GM18499 (cell line): ENCODE results near the gene THAP10.
"Not testable (repeated sequence)": the region's sequence is repeated elsewhere in the genome, so short reads cannot be mapped to it uniquely, and the experiment has no call there.

Experiments
- ATAC-seq: cut with Tn5 transposase; IDR thresholded peaks from one replicate; pipeline ENCODE4 v1.9.1; 2021; ENCODE audit warnings: moderate number of reproducible peaks; ENCODE audit not compliant: insufficient read depth, unreplicated experiment

The THAP10 gene

DNA sequence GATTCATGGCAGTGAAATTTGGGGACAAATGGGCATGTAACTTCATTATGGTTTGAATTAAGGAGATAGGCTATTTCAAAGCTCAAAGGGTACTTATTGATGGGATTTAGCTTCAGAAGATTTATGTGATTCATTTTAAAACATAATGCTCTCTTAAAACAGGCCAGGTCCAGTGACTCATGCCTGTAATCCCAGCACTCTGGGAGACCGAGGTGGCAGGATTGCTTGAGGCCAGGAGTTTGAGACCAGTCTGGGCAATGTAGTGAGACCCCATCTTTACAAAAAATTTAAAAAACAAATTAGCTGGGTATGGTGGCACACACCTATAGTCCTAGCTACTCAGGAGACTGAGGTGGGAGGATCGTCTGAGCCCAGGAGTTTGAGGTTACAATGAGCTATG is 11.5 kb downstream of the THAP10 start:
- no peak for ATAC-seq

DNA sequence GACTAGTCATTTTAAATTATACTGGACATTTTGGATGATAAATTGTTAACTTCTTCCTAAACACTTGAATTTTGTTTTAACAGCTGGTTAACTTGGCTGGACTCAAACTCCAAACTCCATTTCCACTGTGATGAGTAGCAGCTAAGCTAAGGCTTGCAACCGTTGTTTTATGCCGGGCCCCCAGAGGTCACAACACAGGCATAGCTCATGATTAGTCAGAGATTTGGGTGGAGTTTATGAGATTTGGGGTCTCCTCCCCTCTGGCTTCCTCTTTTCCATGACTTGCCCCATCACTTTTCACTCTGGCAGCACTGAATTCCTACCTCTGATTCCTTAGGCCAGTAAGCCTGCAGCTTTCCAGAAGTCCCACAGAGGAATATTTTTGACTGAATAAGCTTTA is 12.8 kb downstream of the THAP10 start:
- ATAC-seq: no peak

DNA sequence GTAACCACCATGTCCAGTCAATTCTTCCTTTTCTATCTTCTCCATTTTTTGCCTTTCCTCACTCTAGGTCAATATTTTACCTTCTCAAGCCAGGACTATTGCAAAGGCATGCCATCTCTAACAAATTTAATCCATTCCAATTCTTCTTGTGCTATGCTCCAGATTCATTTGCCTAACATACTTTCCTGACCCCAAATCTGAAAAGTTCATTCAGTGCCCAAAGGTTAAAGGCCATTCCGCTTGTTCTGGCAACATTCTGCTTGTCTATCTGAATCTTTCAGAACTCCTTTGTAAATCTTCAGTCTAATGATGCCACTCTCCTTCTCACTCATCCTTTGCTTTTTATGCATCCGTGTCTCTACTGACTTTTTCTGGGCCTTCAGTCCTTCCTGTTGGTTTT is 15.6 kb downstream of the THAP10 start:
- no peak for ATAC-seq

DNA sequence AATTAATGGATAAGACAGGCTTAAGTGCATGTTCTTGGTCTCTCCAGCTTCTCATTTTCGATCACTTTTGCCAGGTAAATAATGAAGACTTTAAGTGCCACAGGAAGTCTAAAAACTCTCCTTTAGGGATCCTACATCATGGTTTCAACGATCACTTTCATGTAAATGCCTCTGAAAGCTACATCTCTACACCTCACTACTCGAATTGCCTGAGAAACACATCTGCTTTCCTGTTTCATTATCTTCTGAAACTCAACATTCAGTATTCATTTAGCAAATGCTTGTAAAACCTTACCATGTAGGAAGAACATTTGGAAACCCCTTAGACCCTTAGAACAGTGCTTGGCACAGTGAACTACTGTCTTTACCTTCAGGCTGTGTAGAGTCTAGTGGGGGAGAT is 16.2 kb downstream of the THAP10 start:
- no peak for ATAC-seq

DNA sequence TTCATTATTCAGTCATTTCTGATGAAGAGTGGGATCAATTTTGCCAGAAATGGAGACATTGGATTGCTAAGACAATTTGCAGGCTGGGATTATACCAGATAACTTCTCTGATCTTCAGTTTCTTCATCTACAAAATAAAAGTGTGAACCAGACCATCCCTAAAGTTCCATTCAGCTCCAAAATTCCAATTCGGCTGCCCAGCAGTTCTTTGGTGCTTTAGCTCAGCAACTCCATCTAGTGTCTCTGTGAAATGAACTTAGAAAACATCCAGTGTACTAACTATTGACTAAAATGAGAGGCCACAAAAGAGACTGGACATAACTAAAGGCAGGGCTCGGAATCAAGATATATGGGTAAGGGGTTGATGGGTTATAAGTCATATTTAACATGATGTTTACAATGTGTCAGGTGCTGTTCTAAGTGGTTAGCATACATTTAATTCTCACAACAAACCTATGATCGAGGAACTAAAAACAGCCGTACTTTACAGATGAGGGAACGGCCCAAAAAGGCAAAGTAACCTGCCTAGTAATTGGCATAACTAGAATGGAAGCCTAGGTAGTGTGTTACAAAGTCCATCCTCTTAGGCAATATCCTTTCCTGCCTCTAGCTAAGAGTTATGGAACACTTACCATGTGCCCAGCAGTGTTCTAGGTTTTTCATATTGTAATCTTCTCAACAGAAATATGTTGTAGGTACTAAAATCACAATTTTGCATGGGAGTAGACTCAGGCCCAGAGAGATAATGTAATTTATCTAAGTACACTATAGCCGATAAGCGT is 17.0 kb downstream of the THAP10 start:
- no peak for ATAC-seq

DNA sequence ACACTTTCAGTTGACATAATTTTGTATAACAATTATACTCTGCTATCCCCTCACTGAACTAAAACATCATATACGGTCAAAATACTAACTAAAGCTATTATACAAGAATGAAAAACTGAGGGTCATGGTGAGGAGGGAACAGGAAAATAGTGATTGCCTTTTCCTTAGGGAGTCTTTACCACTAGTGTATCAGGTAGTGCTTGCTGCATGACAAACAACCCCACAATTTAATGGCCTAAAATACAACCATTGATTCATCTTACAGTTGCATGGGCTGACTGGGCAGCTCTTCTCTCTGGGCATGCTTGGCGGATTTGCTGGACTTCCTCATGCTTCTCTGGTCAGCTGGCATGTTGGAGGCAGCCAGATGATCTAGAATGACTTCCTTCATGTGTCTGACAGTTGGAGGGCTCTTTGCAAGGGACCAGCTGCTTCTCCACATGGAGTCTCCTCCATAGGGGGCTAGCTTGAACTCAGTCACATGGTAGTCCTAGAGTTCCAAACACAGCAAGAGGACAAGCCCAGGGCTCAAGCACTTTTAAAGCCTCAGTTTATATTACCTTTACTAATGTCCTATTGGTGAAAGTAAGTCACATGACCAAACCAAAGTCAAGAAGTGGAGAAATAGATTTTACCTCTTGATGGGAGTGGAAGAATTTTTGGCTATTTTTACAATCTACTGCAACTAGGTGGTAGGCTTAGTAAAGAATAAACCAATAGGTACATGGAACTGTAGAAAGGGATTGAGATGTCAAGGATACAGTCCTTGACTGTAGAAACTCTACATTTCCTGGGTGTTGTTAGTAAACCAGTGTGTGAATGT is 18.8 kb downstream of the THAP10 start:
- no peak for ATAC-seq

DNA sequence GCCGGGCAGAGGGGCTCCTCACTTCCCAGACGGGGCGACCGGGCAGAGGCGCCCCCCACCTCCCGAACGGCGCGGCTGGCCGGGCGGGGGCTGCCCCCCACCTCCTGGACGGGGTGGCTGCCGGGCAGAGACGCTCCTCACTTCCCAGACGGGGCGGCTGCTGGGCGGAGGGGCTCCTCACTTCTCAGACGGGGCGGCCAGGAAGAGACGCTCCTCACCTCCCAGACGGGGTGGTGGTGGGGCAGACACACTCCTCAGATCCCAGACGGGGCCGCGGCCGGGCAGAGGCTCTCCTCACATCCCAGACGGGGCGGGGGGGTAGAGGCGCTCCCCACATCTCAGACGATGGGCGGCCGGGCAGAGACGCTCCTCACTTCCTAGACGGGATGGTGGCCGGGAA is 20.7 kb downstream of the THAP10 start:
- ATAC-seq: not testable (repeated sequence)

DNA sequence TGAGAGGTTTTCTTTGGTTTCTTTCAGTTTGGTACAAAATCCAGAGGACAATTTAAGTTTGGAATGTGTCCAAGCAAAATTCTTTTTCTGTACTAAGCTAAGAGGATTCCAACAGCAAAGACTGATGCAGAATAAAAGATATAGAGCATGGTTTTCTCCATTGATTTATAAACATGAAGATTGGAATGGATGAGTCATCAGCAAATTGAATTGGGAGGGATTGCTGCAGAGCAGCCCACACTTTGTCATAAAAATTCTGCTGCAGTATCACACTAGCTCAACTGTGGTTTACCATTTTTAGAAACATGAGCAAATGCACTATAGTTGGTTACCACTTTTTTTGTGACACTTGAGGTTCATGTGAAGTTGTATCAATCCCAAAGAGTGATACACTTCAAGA is 22.2 kb downstream of the THAP10 start:
- ATAC-seq: no peak

DNA sequence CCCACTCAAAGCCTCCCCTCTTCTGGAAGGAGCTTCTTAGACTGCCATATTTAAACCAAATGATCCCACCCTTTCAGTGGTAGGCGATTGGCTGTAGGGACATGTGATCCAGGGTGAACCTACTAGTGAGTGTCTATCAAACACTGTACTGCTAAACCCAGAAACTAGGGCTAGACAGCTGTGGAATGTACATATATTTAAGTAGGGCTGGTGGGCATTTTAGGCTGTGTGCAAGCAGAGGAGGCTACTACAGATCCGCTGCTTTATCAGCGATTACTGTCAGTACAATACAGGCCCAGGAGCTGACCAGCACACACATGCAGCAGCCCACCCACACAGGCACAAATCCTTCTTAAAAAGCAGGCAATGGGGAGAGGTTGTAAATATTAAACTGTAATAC is 22.9 kb downstream of the THAP10 start:
- no peak for ATAC-seq

DNA sequence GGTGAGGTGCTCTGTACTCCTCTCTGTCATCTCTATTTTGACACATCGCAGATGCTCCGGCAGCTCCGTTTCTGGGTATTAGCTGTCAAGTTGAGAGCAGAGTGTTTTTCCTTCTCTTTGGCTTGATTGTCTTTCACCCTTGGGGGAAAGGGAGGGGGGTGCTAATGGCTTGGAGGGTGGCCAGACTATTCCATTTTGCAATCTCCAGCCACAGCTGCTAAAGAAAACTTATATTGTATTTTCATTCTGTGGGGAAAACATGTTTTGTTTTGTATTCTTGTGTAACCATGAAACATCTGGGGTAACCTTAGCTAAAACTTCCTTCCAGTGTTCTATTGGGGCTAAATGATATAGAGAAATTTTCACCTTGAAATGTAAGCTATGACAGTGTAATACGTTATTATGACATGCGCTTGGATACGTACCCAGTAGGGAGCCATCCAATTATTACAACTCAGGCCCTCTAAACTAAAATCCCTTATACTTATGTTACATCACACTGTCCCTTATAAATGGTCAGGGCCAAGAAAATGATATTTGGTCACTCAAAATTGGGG is 24.2 kb downstream of the THAP10 start:
- no peak for ATAC-seq

DNA sequence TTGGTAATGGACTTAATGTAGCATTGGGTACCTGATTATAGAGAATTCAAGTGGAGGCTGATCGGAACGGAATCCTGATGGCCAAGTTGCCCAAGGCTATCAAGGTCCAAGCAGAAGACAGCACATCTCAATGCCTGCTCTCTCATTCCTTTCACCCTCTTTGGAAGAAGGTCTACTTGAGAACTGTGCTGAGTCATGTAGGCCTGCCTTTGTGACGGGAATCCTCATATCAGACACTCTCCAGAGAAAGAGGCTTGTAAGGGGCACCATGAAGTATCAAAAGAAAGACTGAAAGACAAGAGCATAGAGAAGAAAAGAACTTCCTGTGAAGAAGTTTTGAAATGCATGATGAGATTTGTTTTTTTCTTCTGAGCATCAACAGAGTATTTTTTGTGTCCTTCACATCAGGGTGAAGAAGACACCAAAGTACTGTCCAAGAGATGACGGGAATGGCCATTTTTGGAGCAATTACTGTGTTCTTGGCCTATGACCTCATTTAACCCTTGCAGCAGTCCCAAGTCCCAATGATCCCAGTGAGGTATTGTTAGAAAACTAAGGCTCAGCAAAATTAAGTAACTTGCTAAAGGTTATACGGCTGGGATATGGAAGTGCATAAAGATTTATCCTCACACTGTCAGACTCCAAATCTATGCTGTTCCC is 25.1 kb downstream of the THAP10 start:
- no peak for ATAC-seq

DNA sequence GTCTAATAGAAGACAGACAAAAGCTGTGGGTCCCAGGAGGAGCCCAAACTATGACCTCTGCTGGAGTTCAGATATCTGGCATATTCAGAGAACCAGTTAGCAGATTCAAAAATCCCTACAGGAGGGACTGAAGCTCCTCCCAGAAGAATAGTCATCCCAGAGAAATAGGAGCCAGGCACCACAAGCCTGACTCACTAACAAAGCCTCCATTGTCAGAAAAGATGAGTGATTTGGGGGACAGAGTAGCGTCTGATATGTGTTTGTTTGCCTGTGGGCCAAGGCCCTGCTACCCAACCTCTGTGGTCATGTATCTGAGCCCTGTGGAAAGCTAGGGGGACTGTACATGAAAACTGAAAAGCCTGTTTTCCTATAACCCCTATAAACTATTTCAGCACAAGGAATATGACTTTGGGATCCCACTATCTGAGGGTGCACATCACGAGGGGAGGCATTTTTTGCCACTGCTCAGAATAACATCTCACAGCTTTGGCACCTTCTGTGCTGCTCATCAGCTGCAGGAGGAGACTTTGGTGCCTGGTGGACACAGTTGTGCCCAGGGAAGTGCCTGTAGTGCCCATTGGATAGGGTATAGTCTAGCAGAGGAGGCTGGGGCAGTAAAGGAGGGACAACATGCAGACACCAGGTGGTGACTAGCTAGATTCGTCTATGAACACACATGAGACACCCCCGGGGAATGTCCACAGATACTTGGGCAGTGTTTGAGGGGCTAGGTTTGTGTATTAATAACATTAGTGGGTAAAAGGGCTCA is 28.6 kb downstream of the THAP10 start:
- no peak for ATAC-seq

DNA sequence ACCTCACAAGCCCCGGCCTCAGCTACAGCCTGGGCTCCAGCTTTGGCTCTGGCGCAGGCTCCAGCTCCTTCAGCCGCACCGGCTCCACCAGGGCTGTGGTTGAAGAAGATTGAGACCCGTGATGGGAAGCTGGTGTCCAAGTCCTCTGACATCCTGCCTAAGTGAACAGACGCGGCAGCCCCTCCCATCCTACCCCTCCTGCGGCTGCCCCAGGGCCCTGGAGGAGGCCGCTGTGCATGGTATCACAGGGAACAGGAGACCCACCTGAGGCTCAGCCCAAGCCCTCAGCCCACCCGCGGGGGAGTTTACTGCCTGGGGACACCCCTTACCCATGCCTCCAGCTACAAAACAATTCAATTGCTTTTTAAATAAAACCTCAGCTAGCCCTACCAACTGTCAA is 32.2 kb downstream of the THAP10 start:
- ATAC-seq: no peak

DNA sequence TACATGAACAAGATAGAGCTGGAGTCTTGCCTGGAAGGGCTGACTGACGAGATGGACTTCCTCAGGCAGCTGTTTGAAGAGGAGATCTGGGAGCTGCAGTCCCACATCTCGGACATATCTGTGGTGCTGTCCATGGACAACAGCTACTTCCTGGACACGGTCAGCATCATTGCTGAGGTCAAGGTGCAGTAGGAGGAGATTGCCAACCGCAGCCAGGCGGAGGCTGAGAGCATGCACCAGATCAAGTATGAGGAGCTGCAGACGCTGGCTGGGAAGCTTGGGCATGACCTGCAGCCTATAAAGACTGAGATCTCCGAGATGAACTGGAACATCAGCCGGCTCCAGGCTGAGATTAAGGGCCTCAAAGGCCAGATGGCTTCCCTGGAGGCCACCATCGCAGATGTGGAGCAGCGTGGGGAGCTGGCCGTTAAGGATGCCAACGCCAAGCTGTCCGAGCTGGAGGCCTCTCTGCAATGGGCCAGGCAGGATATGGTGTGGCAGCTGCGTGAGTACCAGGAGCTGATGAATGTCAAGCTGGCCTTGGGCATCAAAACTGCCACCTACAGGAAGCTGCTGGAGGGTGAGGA is 32.8 kb downstream of the THAP10 start:
- ATAC-seq: no peak

DNA sequence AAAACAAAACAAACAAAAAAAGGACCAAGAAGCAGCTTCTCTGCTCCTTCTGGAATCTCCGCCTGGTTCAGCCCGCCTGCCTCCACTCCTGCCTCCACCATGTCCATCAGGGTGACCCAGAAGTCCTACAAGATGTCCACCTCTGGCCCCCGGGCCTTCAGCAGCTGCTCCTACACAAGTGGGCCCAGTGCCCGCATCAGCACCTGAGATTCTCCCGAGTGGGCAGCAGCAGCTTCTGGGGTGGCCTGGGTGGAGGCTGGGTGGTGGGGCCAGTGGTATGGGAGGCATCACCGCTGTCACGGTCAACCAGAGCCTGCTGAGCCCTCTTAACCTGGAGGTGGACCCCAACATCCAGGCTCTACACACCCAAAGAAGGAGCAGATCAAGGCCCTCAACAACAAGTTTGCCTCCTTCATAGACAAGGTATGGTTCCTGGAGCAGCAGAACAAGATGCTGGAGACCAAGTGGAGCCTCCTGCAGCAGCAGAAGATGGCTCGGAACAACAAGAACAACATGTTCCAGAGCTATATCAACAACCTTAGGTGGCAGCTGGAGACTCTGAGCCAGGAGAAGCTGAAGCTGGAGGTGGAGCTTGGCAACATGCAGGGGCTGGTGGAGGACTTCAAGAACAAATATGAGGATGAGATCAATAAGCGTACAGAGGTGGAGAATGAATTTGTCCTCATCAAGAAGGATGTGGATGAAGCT is 33.5 kb downstream of the THAP10 start:
- not testable (repeated sequence) for ATAC-seq

DNA sequence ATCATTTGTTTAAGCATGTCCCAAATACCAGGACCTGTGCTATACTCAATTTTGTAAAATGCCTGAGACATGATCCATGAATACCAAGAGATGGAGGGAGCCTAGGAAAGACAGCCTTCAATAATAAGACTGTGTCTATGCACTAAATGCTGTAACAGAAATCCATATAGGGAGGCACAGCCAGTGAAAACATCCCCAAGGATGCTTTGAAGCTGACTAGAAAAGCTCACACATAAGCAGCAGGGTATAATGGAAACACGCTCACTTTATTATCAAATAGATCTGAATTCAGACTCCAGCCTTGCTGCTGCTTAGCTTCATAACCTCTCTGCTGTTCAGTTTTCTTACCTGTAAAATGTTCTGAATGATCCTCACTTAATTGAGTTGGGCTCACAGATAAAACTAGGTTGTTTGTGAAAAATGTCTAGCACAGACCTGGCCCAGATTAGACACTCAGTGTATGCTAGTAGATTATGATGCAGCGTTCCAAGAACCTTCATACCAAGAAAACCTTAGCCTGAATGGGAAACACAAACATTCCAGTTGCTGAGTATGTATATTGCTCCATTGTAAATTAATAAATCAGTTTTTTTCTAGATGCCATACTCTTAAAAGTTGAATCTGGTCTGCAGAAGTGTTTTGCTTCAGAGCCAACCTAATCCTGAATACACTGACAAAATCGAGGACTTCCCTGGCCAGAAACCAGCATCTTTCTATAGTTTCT is 34.5 kb downstream of the THAP10 start:
- ATAC-seq: no peak

DNA sequence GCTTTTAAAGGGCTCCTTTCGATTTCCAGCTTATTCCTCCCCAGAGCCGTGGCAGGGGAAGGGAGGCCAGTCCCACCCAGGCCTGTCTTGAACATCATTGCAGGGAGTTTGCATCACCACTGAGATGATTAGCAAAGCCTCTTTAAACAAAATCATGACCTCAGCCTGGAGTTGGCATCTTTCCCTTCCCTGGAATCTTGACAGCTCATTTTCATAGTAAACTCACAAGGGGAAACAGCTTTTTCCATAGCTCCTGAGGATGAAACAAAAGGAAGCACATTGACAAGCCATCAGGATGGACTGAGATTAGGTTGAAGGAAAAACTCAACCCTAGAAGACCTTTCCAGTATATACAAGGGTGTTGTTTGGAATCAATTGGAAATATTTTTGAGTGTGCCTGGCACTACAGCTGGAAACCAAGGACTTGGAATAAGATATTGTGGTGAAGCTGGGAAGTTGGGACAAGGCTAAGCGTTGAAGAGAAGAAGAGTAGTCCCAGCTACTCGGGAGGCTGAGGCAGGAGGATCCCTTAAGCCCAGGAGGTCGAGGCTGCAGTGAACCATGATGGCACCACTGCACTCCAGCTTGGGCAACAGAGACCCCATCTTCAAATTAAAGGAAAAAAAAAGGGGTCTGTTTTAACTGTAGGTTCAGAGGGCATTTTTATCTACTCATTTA is 35.2 kb downstream of the THAP10 start:
- ATAC-seq: no peak
